Stimulated activated CD4-positive, alpha-beta T cell treated with anti-CD3 and anti-CD28 coated beads, TNF-alpha, amount 100 ng/mL, for 48 hours (primary cell): ENCODE measurements around the gene RPH3AL.
"Not testable (repeated sequence)": the region's sequence is repeated elsewhere in the genome, so short reads cannot be mapped to it uniquely, and the experiment has no call there.

Experiments used
- DNase-seq, 3 donors: peaks; one replicate each; pipeline ENCODE4 v3.0.0-alpha.2; 2020; ENCODE audit warnings: low read depth in 3 of 3

Gene RPH3AL

DNA sequence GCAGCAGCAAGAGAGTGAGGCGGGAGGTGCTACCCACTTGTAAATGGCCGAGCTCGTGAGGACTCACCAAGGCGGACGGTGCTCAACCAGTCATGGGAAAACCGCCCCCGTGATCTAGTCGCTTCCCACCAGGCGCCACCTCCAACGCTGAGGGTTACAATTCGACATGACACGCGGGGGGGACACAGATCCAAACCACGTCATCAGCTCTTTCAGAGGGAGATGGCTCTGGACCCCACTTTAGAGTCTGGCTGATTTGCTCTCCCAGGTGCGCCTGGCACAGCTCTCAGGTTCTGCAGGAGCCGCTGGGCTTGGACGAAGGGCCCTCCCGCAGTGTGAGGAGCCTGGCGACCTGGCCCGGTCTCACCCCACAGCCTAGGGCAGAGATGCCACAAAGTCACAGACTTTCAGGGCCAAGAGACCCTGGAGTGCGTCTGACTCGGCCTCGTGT lies 150.1 kb downstream of the RPH3AL start:
- DNase-seq = no peak

DNA sequence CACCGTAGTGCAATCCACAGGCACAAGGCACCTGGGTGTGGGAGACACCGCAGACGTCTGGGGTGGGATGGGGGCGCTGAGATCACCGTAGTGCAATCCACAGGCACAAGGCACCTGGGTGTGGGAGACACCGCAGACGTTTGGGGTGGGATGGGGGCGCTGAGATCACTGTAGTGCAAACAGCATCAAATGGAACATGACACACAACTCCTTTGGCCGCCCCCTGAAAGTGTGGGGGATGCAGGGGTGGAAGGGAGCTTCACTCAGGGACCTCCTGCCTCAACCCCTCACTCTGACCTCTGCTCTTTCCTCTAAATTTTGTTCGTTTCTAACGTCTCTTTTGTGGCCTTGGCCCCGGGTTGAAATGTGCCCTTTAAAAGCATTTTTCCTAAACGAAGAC lies 150.9 kb downstream of the RPH3AL start:
- DNase-seq = not testable (repeated sequence)

DNA sequence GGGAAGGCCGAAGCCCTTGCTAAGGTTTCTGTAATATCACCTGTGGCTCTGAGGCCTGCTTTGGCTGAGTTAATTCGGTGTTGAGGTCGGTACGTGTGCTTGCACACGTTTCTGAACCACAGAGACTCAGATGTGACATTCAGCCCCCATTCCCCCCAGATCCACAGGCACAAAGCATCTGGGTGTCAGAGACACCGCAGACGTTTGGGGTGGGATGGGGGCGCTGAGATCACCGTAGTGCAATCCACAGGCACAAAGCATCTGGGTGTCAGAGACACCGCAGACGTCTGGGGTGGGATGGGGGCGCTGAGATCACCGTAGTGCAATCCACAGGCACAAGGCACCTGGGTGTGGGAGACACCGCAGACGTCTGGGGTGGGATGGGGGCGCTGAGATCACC lies 151.3 kb downstream of the RPH3AL start:
- DNase-seq = not testable (repeated sequence)

DNA sequence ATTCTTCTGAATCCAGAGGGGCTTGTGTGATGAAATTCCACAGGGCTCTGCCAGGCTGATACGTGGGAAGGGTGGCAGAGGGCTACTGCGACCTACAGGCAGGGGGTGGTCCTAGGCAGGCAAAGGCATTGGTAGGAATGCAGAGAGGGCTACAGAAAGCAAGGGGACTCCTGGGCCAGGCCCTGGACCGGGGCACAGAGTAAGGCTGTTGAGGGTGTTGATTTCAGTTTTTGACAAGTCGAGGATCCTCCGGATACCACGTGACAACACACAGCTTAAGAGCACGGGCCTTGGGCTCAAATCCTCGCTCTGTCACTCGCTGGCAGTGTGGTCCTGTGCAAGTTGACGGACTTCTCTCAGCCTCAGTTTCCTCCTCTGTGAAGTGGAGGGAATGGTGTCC lies 152.0 kb downstream of the RPH3AL start:
- DNase-seq = no peak

DNA sequence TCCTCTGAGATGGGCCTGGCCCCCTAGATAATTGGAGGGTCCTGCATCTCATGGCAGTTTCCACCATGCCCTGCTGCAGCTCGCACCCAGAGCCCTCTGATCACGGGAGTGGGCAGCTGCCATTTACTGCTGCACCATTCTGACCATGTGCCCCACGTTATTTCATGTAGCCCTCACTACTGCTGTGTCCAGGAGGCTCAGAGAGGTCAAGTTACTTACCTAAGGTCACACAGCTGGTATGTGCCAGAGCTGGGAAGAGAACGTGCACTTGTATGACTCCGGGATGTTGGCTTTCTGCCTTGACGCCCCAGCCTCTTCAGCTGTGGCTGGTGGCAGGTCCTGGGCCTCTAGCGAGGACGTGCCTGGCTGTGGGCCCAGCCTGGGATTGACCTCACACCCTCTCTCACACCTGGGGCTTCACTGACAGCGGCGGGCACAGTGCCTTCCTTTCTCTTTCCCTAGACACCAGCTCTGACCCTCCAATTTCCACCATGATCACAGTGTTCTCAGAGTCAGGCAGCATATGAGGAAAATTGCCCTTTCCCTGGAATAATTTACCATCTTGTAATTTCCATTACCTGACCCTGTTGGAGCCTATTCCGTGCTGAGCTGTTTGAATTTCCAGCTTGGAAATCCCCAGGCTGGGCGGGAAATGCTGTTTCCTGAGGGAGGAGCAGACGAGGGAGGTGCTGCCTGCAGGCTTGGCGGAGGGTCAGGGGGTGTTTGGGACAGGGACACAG lies 152.6 kb downstream of the RPH3AL start:
- DNase-seq = no peak

DNA sequence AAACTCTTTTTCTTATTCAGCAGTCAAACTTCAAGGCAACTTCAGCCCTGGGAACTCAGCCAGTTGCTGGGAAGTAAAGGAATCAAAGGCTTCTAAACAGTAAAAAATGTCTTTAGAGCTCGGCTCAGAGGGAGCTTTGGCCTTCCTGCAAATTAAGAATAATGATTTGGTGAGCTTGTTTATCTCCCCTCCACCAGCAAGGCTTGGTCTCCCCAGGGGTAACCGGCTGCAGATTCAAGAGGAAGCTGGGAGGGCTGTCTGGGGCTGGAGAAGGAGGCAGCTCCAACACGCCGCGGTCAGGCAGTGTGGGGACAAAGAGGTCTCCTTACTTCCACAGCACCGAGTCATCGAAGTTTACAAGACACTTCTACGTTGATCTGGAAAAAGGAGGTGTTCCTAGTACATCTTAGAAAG lies 153.4 kb downstream of the RPH3AL start:
- DNase-seq = no peak

DNA sequence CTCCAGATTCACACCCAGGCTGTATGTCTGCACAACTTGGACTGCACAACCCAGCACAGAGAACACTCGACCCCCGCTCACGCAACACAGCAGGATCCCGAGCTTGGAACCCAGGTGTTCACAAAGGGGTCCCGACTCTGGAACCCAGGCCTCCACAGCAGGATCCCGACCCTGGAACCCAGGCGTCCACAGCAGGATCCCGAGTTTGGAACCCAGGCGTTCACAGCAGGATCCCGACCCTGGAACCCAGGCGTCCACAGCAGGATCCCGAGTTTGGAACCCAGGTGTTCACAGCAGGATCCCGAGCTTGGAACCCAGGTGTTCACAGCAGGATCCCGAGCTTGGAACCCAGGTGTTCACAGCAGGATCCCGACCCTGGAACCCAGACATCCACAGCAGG lies 154.4 kb downstream of the RPH3AL start:
- DNase-seq = not testable (repeated sequence)

DNA sequence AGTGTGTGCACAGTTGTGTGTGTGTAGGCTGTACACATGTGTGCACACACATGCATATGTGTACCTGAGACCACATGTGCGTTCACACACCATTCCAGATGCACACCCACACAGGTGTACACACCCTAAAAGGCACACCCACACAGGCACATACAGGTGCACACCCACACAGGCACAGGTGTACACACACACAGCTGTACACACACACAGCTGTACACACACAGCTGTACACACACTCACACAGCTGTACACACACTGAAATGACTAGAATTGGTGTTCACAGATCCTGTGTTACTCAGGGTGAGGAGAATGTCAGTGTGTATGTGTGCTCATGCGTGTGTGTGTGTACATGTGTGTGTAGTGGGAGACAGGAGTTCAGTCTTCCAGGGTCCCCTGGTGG lies 155.3 kb downstream of the RPH3AL start:
- DNase-seq = no peak

DNA sequence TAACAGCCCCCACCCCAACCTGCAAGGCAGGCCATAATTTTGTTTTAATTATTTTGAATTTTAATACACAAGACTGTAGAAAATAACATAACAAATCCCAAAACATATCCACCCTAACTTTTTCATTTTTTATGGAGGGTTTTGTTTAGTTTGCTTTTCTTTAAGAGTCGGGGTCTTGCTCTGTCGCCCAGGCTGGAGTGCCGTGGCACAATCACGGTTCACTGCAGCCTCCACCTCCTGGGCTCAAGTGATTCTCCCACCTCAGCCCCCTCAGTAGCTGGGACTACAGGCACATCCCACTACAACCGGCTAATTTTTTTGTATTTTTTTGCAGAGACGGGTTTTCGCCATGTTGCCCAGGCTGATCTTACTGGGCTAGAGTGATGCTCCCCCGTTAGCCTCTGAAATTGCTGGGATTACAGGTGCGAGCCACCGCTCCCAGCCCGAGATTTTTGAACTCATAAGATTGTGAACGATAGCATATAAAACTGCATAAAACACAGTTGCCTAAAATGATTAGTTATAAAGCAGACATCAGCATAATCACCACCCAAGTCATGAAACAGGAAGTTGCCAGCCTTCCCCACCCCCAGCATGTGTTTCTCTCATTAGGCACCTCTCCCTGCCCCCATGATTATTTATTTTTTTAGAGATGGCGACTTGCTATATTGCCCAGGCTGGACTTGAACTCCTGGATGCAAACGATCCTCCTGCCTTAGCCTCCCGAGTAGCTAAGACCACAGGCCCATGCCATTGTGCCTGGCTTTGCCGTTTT lies 157.6 kb downstream of the RPH3AL start:
- no peak for DNase-seq

DNA sequence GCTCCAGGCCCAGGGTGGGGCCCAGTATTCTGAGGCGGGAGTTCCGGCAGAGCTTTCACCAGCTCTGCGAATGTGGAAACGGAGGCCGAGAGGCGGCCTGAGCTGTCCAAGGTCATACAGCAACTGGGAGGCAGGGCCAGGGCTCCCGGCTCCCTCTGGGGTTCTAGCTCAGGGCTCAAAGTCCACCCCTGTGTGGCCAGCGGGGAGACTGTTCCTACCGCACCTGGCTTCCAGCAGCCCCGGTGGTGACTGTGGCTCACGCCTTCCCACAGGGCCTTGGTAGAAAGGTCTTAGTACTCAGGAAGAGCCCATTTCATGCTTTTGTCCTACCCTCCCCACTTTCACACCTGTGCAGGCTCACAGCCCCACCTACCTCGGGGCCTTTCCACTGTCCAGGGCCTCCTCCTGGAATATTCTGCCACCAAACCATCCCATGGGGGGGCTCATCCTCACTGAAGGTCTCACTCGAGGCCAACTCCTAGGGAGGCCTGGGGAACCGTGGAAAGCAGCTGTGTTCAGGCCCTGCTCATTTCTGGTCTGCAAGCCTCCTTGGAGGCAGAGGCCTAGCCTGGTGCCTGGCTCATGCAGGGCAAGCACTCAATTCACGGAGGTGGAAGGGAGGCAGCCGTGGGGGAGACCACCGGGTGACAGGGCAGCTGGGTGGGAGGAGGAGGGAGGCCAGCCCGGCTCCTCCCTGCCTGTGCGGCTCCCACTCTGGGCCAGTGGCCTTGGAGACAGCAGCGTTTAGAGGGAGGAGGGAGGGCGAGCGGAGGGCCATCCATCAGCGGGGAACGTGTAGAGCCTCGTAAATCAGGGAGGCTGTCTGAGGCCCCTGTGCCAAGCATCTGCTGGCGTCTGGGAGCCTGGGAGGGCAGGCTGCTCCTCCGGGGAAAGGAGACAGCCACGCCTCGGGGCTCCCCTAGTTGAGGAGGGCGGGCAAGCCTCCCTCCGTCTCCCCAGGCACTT lies 158.5 kb downstream of the RPH3AL start:
- DNase-seq = no peak

DNA sequence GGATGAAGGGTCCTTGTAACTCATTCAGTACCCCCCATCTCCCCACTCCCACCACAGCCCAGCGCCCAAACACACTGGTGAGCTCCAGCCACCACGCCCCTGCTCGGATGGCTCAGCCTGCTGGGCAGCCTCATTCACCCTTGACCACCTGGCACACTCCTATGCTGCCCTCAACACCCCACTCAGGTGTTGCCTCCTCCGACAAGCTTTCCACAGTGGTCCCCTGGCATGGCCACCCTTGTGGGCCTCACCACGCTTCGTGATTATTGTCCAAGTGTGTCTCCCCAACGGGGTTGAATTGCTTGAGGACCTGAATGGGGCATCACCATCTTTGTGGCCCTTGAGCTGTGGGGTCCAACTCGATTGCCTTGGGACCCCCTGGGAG lies 159.2 kb downstream of the RPH3AL start:
- DNase-seq = no peak

DNA sequence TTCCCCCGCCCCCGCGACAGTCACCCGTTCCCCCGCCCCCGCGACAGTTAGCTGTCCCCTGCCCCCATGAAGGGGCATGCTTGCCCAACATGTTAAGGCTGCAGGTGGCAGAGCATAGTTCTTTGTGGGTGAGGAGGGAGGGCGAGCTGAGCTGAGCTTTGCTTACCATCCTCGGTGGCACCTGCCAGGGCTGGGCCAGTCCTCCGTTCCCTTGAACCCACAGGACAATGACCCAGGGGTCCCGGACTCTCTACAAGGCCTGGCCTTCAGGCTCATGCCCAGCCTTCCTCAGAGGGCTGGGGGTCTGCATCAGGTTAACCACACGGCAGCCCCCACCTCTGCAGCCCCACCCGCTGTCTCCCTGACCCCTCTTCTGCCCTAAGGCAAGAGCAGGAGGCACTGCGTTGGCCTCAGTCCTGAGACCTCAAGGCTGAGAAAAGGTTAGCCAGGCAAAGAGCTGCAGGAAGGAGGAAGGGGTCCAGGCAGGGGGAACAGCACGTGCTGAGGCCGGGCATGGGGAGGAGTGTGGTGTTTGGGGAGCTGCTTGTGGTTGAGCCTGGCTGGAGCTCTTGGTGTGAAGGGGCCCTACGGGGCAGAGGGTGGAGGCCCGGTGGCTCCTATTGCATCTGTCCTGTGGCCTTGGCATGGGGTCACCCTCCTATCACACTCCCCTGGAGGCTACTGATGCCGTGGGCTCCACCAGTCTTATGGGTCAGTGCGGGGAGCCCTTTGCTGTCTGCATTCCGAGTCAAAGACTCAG lies 159.8 kb downstream of the RPH3AL start:
- no peak for DNase-seq

DNA sequence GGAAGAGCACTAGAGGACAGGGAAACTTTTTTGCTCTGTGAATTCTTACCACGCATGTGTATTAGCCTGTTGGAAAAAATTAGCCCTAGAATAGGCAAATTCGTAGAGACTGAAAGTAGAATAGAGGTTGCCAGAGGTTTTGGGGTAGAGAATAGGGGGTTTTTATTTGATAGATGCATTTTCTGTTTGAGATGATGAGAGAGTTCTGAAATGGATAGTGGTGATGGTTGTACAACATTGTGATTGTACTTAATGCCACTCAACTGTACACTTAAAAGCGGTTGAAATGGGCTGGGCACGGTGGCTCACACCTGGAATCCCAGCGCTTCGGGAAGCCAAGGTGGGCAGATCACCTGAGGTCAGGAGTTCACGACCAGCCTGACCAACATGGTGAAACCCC lies 163.2 kb downstream of the RPH3AL start:
- no peak for DNase-seq

DNA sequence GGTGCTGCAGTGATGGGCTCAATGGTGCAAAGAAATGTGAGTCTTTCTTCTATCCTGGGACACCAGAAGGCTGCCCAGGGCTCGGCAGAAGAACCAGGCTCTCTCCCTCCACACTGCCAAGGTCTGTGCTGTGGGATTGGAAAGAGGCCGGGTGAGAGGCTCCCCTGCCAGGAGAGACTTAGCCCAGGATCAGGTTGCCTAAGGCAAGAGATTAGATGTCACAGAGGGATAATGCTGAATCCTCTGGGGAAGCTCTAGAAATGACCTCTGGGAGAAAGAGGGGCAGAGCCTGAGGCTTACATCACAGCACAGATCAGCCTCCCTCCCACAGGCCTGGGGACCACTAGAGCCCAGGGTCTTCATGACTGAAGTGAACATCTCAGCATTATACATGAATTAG lies 165.5 kb downstream of the RPH3AL start:
- DNase-seq = no peak

DNA sequence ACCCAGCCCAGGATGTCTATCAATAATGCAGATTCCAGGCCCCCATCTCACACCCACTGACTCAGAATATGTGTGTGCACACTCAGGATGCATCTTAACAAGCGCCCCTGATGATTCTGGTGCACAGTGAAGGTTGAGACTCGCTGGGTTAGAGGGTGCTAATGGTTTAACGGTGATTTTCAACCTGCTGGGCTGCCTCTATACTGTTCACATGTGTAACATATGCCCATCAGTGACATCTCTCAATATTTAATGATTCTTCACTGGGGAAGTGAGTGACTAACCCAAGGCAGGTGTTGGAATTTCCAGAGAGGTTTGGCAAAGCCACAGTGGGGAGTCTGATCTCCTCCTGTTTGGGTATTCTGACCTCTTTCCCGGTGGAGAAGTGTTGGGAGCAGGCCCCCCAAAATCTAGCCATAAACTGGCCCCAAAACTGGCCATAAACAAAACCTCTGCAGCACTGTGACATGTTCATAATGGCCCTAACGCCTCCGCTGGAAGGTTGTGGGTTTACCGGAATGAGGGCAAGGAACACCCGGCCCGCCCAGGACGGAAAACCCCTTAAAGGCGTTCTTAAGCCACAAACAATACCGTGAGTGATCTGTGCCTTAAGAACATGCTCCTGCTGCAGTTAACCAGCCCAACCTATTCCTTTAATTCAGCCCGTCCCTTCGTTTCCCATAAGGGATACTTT lies 167.0 kb downstream of the RPH3AL start:
- DNase-seq = peak in 2 of 3 donors; percentile 5 to 12

DNA sequence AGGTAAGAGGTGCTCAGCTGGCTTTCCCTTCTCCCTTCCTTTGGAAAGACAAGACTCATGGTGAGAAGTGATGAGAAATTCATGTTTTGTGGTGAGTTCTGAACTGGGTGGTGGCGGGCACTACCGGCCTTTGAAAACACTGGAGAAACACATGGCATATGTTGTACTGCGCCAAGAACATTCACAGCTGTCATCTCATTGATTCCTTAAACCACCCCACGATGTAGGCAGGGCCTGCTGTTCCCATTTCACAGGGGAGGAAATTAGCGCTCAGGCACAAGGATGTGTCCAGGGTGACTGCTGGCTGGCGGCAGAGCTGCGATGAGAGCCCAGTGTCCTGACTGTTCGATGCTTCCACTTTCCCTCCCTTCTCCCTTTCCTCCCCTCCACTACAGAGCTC lies 169.6 kb downstream of the RPH3AL start:
- DNase-seq = no peak

DNA sequence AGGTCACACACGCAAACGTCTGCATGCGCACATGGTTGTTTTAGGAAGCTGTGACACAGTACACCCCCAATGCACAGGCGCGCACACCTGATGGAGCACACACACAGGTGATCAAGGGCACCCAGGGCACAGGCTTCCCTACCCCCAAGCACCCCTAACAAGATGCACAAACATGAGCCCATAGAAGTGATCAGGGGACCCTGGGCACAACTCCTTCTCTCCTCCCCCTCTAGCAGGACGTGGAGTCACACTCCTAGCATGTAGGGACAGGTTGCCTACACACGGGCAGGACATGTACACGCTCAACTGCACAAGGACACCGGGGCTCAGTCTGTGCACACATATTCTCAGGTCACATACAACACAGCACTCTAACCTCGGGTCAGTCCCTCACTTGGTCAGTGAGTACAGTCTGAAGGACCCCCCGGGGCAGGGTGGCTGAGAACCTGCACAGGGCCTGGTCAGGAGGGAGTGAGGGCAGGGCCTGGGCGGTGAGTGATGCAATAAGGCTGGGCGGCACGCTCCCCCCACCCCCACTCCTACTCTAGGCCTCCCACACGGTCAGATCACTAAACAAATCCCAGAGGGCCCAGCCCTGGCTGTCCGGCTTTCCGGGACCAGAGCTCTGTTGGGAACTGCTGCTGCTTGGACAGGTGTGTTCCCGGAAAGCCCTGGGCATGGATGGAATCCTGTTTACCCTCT lies 170.4 kb downstream of the RPH3AL start:
- DNase-seq = no peak

DNA sequence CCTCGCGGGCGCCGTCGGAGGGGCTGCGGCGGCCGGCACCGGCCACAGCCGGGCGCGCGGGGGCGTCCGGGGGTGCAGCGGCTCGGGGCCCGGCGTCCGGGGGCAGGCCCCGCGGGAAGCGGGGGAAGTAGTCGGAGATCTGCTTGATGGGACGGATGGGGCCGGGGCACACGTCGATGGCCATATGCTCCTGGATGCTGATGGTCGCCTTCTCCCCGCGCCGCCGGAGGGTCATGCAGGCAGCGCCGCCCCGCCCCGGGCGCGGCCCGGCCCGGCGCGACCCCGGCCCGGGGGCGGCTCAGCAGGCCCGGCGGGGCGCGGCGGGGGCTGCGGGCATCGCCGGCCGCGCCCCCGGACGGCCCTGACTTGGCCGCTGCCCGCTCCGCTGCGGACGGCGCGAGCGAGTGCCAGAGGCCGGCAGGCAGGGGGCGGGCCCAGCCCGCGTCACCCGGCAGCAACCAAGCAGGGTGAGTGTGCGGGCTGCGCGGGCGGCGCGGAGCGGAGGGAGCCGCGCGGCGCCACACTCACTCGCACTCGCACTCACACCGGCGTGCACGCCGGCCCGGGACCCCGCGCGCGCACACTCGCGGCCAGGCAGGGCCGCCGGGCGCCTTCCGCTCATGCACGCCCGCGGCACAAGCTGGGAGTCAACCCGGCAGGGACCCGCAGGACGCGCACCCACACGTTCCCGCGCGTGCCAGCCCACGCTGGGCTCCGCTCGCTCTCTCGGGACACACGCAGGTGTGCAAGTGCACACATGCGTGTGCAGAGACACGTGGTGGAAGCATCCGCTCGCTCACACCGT lies 171.2 kb downstream of the RPH3AL start, which contains the start of gene DOC2B:
DOC2B (minus strand) TSS at position 406 of the 805 bp plus-strand sequence; CDS start at position 235, 171 bp downstream.
- DNase-seq = peak in 1 of 3 donors; percentile 9
